Heart right ventricle (tissue), 16 donors: ENCODE data around the gene ANK3. TPM values are rescaled to one million over a fixed set of nuclear protein-coding genes. Genes with fewer than 3 reads are reported as not detected.

Experiments used
- ATAC-seq, 8 donors: fragments of 200-7000 bp; cut with Tn5 transposase; one replicate each; pipeline ENCODE4 v1.9.1; 2020; ENCODE audit warnings: mild to moderate bottlenecking in 8 of 8, moderate library complexity in 8 of 8, moderate number of reproducible peaks in 1 of 8
- DNase-seq, 2 donors: peaks; one replicate each; pipeline ENCODE4 v3.0.0-alpha.2; 2020
- H3K27ac ChIP-seq, 10 donors: fragments of 200-600 bp; sonication (generic) in 2 of 10; one replicate each; pipeline versions ENCODE4 v1.5.0 to v1.8.0; 2020 to 2022; ENCODE audit warnings: mild to moderate bottlenecking in 3 of 10
- H3K27me3 ChIP-seq, 7 donors: fragments of 200-600 bp; one replicate each; pipeline ENCODE4 v1.8.0; 2021 to 2022; ENCODE audit warnings: mild to moderate bottlenecking in 2 of 7
- H3K36me3 ChIP-seq, 9 donors: fragments of 200-600 bp; sonication (generic) in 1 of 9; one replicate each; pipeline versions ENCODE4 v1.5.0 to v1.8.0; 2020 to 2022; ENCODE audit warnings: mild to moderate bottlenecking in 2 of 9
- H3K4me1 ChIP-seq, 9 donors: fragments of 200-600 bp; sonication (generic) in 1 of 9; one replicate each; pipeline versions ENCODE4 v1.5.0 to v1.8.0; 2020 to 2022; ENCODE audit warnings: mild to moderate bottlenecking in 4 of 9
- H3K4me3 ChIP-seq, 10 donors: fragments of 200-600 bp; sonication (generic) in 2 of 10; one replicate each; pipeline versions ENCODE4 v1.5.0 to v1.8.0; 2020 to 2022; ENCODE audit warnings: mild to moderate bottlenecking in 7 of 10, moderate library complexity in 2 of 10
- H3K9me3 ChIP-seq, 11 donors: fragments of 200-600 bp in 10 of 11; sonication (generic) in 2 of 11; one replicate each; pipeline versions ENCODE4 v1.5.0 to v1.8.0; 2013 to 2022; ENCODE audit warnings: mild to moderate bottlenecking in 2 of 11, control low read depth in 1 of 11, moderate library complexity in 1 of 11
- CTCF ChIP-seq, 9 donors: fragments of 200-600 bp; sonication (generic) in 2 of 9; IDR thresholded peaks; one replicate each; pipeline versions ENCODE4 v1.5.0 to v1.8.0; 2021 to 2022; ENCODE audit warnings: antibody characterized with exemption in 9 of 9, mild to moderate bottlenecking in 5 of 9, moderate library complexity in 1 of 9
- WGBS, 2 donors: extraction: QIAGEN DNeasy Blood & Tissue Kit; methylation state at CpG; one replicate each; pipeline ENCODE4 v1.1.7; 2013; ENCODE audit warnings: inconsistent platforms in 1 of 2; 5-methylcytosine and 5-hydroxymethylcytosine counted together
- intact Hi-C, 10 donors: fragments of 100-400 bp; cut with DNase I; formaldehyde crosslinking; loops; one replicate each; pipeline versions ENCODE4 v1.11.1 to v1.14.2; 2022
- polyA plus RNA-seq, 2 donors: library from polyadenylated mRNA; stranded (reverse); fragments of 200-250 nt; gene quantifications; one replicate each; pipeline ENCODE4 v1.2.3, GENCODE V29; 2013
- total RNA-seq, 10 donors: library from RNA; stranded (reverse); fragmentation: NEBNext Ultra II Directional in 3 of 10; extraction: Animal tissue kit (Norgen Biotek cat#: 25700) in 3 of 10; gene quantifications; one replicate each; pipeline versions ENCODE4 v1.2.1 to v1.2.4, GENCODE V29; 2021 to 2023
- donor health status: Arrhythmogenic right ventricular cardiomyopathy.
- donor health status: ischemic (EF 13 %, LVEDD 7.1; RV severe dilation, severe dysfunction).
- donor health status: healthy with polysubstance abuse.
- donor health status: DM: no; HTN: yes; CAD: no.
- donor health status: DM: no; HTN: no; CAD: no.
- donor health status: ischemic (EF 25% LVEDD 6.9; RV normal size, moderate dysfunction).
- donor health status: ischemic (EF 25% LVEDD 5.7; RV mildly dilated, moderate dysfunction).
- donor health status: healthy.
- donor health status: DM: yes; HTN: yes; CAD: no.
- donor health status: Ischemic cardiomyopathy.
- donor health status: ischemic (EF 35%, LVEDD 5.7; RV mildly dilated, moderate dysfunction).
- donor health status: nonischemic (EF 11% LVEDD 7.7; RV severe dilation, severe dysfunction).
- donor health status: DM: yes; HTN: yes; CAD: no.
- donor health status: PGD.
- donor health status: ischemic (EF 29% LVEDD 5.4; RV normal size, mild dysfunction).
- donor health status: nonischemic (EF 23%, LVEDD 6.1; RV moderate dilation, normal function).

ANK3 gene
- total and polyA plus RNA-seq, 12 donors = 34.4 to 287 (median 245) TPM

- no peaks in the 10 kb centered on the region for H3K36me3 ChIP-seq
- no peak overlapping the region for H3K4me3 ChIP-seq
- DNase-seq (no peak), ATAC-seq (peak in 1 of 8 donors; percentile 5)
- no peaks in the 10 kb centered on the region for H3K27me3 ChIP-seq
- no peaks in the 10 kb centered on the region for H3K9me3 ChIP-seq
- H3K27ac ChIP-seq = no peak overlapping the region
- intact Hi-C loops = no loop called here
- H3K4me1 ChIP-seq = peaks cover 0 to 33% (median 16%) of the 10 kb centered on the region in 9 donors
- 46 to 60% methylated on average over 2 of the region's 2 CpGs for WGBS, 2 donors
- no peak for TF ChIP-seq CTCF (IDR thresholded peaks at IDR 0.05)
Measured at GRCh38 chr10:60350400-60350799, 39.3 kb downstream of the ANK3 start.

GRCh38 chr10:60349426-60349825, 40.2 kb downstream of the ANK3 start:
- no peaks in the 10 kb centered on the region for H3K9me3 ChIP-seq
- WGBS, 2 donors = 73 to 74% methylated on average over 2 of the region's 2 CpGs
- no peak for TF ChIP-seq CTCF (IDR thresholded peaks at IDR 0.05)
- no peak overlapping the region for H3K4me3 ChIP-seq
- H3K36me3 ChIP-seq = no peaks in the 10 kb centered on the region
- no peak for ATAC-seq
- DNase-seq = no peak
- peaks cover 0 to 30% (median 15%) of the 10 kb centered on the region in 9 donors for H3K4me1 ChIP-seq
- intact Hi-C loops = no loop called here
- no peak overlapping the region for H3K27ac ChIP-seq
- no peaks in the 10 kb centered on the region for H3K27me3 ChIP-seq

- intact Hi-C loops = no loop called here
- DNase-seq (no peak), ATAC-seq (no peak)
- Histone ChIP-seq H3K9me3 (no peaks in the 10 kb centered on the region), H3K36me3 (no peaks in the 10 kb centered on the region), H3K27ac (no peak overlapping the region), H3K27me3 (no peaks in the 10 kb centered on the region), H3K4me3 (no peak overlapping the region), H3K4me1 (peaks cover 0 to 25% (median 10%) of the 10 kb centered on the region in 9 donors)
- WGBS, 2 donors = 77 to 81% methylated on average over 2 of the region's 2 CpGs
- TF ChIP-seq CTCF (IDR thresholded peaks at IDR 0.05) = no peak
Measured at GRCh38 chr10:60348982-60349381, 40.7 kb downstream of the ANK3 start.

GRCh38 chr10:60347270-60347669, 42.4 kb downstream of the ANK3 start:
- DNase-seq = no peak
- no peak overlapping the region for H3K4me3 ChIP-seq
- H3K27ac ChIP-seq = no peak overlapping the region
- no peak for ATAC-seq
- 90 to 98% methylated on average over 1 of the region's 1 CpG for WGBS, 2 donors
- H3K36me3 ChIP-seq = no peaks in the 10 kb centered on the region
- intact Hi-C loops = no loop called here
- H3K4me1 ChIP-seq = peaks cover 0 to 16% (median 8%) of the 10 kb centered on the region in 9 donors
- TF ChIP-seq CTCF (IDR thresholded peaks at IDR 0.05) = no peak
- no peaks in the 10 kb centered on the region for H3K9me3 ChIP-seq
- no peaks in the 10 kb centered on the region for H3K27me3 ChIP-seq
